Mammary epithelial cell (primary cell): ENCODE results near the gene KCNN3.

Experiments used
- CTCF ChIP-seq, 2 donors: IDR thresholded peaks in 1 of 2; conservative IDR thresholded peaks in 1 of 2; 2 replicates each; pipeline ENCODE4 v1.5.1; 2011 to 2012; ENCODE audit warnings: inconsistent platforms in 2 of 2, low read length in 2 of 2, mild to moderate bottlenecking in 2 of 2, control low read depth in 1 of 2, low read depth in 1 of 2; ENCODE audit not compliant: insufficient read depth in 1 of 2; ENCODE audit errors: extremely low read depth in 1 of 2
- EZH2 ChIP-seq: IDR thresholded peaks from 2 replicates; pipeline ENCODE4 v1.6.1; 2012; ENCODE audit warnings: low read length, inconsistent platforms, borderline replicate concordance

GRCh38 chr1:154862907-154863306 is 7.2 kb downstream of the KCNN3 start:
- TF ChIP-seq CTCF (conservative IDR thresholded peaks at IDR 0.05 in 1 of 2, IDR thresholded peaks at IDR 0.05 in 1 of 2; ENCODE audit: extremely low read depth in 1 of 2, insufficient read depth in 1 of 2, low read depth in 1 of 2, low read length in 2 of 2) (no peak), EZH2 (no peak)
